GM21367 (cell line): ENCODE measurements around the gene RPS6KA1.
A peak's percentile ranks its signal among the peaks of the same experiment; 100 is the strongest.
"Not testable (repeated sequence)": the region's sequence is repeated elsewhere in the genome, so short reads cannot be mapped to it uniquely, and the experiment has no call there.

Source experiments
- ATAC-seq: cut with Tn5 transposase; IDR thresholded peaks from one replicate; pipeline ENCODE4 v1.9.1; 2021; ENCODE audit not compliant: unreplicated experiment

The RPS6KA1 gene

GRCh38 chr1:26529655-26530409, at the start of gene RPS6KA1:
Gene RPS6KA1, plus strand, starts transcription at chr1:26529761. Its CDS starts 160 bp downstream, at chr1:26529921.
- peak; percentile 69 for ATAC-seq

- ATAC-seq: no peak
Observed at GRCh38 chr1:26482921-26483320, 46.6 kb upstream of the RPS6KA1 start.

- ATAC-seq: no peak
Observed at GRCh38 chr1:26483980-26484379, 45.6 kb upstream of the RPS6KA1 start.

GRCh38 chr1:26490155-26490554, 39.4 kb upstream of the RPS6KA1 start:
- ATAC-seq: no peak

GRCh38 chr1:26493267-26493666, 36.3 kb upstream of the RPS6KA1 start:
- ATAC-seq: no peak

- no peak for ATAC-seq
Observed at GRCh38 chr1:26493938-26494337, 35.6 kb upstream of the RPS6KA1 start.

GRCh38 chr1:26496861-26497260, 32.7 kb upstream of the RPS6KA1 start:
- ATAC-seq: no peak

- ATAC-seq: no peak
Observed at GRCh38 chr1:26498894-26499293, 30.7 kb upstream of the RPS6KA1 start.

GRCh38 chr1:26500488-26501175, 28.9 kb upstream of the RPS6KA1 start:
- ATAC-seq: peak; percentile 44

GRCh38 chr1:26510711-26511110, 18.9 kb upstream of the RPS6KA1 start:
- not testable (repeated sequence) for ATAC-seq

- not testable (repeated sequence) for ATAC-seq
Observed at GRCh38 chr1:26515836-26516235, 13.7 kb upstream of the RPS6KA1 start.

GRCh38 chr1:26516987-26517765, 12.4 kb upstream of the RPS6KA1 start:
- ATAC-seq: no peak

GRCh38 chr1:26517766-26518049, 11.9 kb upstream of the RPS6KA1 start:
- ATAC-seq: no peak

GRCh38 chr1:26518355-26518754, 11.2 kb upstream of the RPS6KA1 start:
- ATAC-seq: no peak

GRCh38 chr1:26520339-26520738, 9.2 kb upstream of the RPS6KA1 start:
- ATAC-seq: no peak

GRCh38 chr1:26521669-26522030, 7.9 kb upstream of the RPS6KA1 start:
- no peak for ATAC-seq

GRCh38 chr1:26522073-26522472, 7.5 kb upstream of the RPS6KA1 start:
- ATAC-seq: no peak

GRCh38 chr1:26524181-26524580, 5.4 kb upstream of the RPS6KA1 start:
- ATAC-seq: no peak

- ATAC-seq: no peak
Observed at GRCh38 chr1:26526287-26526686, 3.3 kb upstream of the RPS6KA1 start.

- no peak for ATAC-seq
Observed at GRCh38 chr1:26529405-26529654, 231 bp upstream of the RPS6KA1 start.

GRCh38 chr1:26530410-26530894, 891 bp downstream of the RPS6KA1 start:
- no peak for ATAC-seq
